Sciatic nerve (tissue), 2 donors: ENCODE results near the gene SSU72. TPM values are rescaled to one million over a fixed set of nuclear protein-coding genes. Genes with fewer than 3 reads are reported as not detected.

Experiments
- ATAC-seq: fragments of 200-7000 bp; cut with Tn5 transposase; one replicate; pipeline ENCODE4 v1.9.1; 2020; ENCODE audit warnings: mild to moderate bottlenecking, moderate library complexity
- DNase-seq: peaks from one replicate; pipeline ENCODE4 v3.0.0-alpha.2; 2020; ENCODE audit warnings: low spot score
- intact Hi-C: fragments of 100-400 bp; cut with DNase I; formaldehyde crosslinking; loops from one replicate; pipeline ENCODE4 v1.14.2; 2022
- total RNA-seq: library from RNA; stranded (reverse); fragmentation: NEBNext Ultra II Directional; extraction: Animal tissue kit (Norgen Biotek cat#: 25700); gene quantifications from one replicate; pipeline ENCODE4 v1.2.1, GENCODE V29; 2021
- donor health status: DM: no; HTN: no; CAD: no.
- donor health status: DM: no; HTN: no; CAD: no.

SSU72 gene
- total RNA-seq, 1 donor from 2014 or later = 78.5 TPM

- DNase-seq = no peak
- no peak for ATAC-seq
- intact Hi-C loops = no loop called here
Measured at GRCh38 chr1:1550087-1550486, 24.6 kb downstream of the SSU72 start.

GRCh38 chr1:1548591-1548990, 26.1 kb downstream of the SSU72 start:
- no peak for DNase-seq
- no peak for ATAC-seq
- intact Hi-C loops = no loop called here

- DNase-seq (no peak), ATAC-seq (no peak)
- intact Hi-C loops = no loop called here
Measured at GRCh38 chr1:1547476-1547875, 27.2 kb downstream of the SSU72 start.

DNA sequence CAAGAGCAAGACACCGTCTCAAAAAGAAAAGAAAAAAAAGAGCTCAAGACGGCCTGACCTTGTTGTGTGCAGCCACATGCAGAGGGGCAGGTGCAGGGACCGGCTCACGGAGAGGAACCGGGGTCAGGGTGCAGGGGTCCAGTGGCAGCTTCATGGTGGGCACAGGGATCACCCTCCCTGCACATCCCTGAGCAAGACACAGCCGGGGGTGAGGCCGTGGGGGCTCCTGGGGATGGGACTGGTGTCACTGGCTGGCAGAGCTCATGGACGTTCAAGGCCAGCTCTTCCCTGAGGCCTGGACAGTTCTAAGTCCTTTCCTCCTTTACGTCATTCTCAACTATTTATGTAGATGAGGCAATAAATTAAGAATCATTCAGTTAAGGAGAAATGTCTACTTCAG, 27.7 kb downstream of the SSU72 start:
- intact Hi-C loops = no loop called here
- ATAC-seq (no peak), DNase-seq (no peak)

DNA sequence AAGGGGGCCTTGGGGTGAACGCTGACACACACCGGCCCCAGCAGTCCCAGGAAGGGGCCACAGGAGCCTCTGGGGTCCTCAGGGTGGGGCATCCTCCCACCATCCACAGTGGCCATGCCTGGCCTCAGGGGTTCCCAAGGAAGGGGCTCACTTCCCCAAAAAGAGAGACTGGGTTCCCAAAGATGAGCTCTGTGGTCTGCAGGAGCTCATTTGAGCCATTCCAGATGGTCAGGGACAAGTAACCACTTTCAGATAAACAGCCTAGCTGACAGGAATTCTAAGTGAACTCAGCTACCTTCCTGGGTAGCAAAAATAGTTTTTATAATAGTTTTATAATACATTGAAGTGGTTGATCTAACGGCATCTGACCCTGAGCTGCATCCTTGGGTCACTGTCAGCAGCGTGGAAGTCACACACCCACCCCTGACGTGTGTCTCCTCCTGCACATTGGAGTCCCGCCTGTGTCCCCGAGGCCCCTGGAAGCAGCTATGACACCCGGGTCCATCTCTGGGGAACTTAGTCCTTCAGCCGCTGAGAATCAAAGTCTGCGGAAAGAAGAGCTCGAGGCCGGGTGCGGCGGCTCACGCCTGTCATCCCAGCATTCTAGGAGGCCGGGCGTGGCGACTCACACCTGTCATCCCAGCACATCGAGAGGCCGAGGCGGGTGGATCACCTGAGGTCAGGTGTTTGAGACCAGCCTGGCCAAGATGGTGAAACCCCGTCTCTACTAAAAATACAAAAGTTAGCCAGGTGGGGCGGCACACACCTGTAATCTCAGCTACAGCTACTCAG, 28.5 kb downstream of the SSU72 start:
- intact Hi-C loops = no loop called here

GRCh38 chr1:1544544-1544943, 30.1 kb downstream of the SSU72 start:
- DNase-seq = no peak
- intact Hi-C loops = no loop called here
- ATAC-seq = no peak

More for the DNA sequence above, 28.5 kb downstream of the SSU72 start:
- no peak for ATAC-seq
- no peak for DNase-seq

DNA sequence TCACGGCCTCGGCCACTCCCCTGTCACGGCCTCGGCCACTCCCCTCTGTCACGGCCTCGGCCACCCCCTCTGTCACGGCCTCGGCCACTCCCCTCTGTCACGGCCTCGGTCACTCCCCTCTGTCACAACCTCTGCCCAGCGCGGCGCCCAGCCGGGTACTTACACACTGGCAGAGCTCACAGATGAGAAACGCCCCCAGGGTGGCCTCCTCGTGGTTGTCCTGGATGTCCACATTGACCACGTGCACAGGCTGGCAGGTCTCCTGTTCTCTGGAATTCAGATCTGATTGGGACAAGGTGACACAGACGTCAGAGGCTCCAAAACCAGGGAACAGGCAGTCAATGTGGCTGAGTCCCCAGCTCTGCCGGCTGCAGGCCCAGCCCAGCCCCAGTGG, 31.0 kb downstream of the SSU72 start:
- intact Hi-C loops = no loop called here
- no peak for DNase-seq
- ATAC-seq = no peak

GRCh38 chr1:1542766-1543705, 31.6 kb downstream of the SSU72 start:
- ATAC-seq = no peak

DNA sequence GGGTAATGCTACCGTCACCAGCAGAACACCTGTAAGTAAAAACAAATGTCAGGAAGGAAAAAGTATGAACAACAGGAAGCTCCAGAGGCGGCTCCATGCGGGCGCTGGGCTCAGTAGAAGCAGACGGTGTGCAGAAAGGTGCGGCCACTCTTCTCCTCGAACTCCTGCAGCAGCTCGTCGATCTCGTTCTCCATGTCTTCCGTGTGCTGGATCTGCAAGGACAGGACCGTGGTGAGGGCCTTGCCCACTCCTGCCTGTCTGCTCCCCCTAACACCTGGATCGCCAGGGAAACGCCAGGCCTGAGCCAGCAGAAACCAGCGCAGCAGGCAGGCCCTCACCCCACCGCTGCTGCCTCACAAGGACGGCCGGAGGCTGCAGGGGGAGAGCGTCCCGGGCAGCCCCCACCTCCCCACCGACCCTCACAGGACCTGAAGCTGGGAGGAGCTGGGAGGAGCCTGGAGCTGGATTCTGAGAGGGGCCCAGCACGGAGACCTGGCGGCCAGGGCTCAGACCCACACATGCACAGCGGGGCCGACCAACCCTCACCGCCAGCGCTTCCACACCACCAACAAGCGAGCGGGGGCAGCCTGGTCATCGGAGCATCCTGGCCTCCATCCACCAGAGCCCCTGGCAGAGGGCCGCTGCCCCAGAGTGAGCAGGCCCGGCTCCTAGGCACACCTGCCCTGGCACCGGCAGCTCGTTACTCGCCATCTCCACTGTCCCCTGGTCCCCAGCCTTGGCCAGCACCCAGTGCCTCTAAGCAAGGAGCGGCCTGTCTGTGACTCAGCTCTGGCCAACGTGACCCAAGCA, 32.5 kb downstream of the SSU72 start:
- no peak for ATAC-seq
- DNase-seq = no peak
- intact Hi-C loops = no loop called here

More at GRCh38 chr1:1542766-1543705, 31.6 kb downstream of the SSU72 start:
- intact Hi-C loops = no loop called here
- no peak for DNase-seq

- DNase-seq = no peak
Measured at GRCh38 chr1:1540818-1541628, 33.6 kb downstream of the SSU72 start.

DNA sequence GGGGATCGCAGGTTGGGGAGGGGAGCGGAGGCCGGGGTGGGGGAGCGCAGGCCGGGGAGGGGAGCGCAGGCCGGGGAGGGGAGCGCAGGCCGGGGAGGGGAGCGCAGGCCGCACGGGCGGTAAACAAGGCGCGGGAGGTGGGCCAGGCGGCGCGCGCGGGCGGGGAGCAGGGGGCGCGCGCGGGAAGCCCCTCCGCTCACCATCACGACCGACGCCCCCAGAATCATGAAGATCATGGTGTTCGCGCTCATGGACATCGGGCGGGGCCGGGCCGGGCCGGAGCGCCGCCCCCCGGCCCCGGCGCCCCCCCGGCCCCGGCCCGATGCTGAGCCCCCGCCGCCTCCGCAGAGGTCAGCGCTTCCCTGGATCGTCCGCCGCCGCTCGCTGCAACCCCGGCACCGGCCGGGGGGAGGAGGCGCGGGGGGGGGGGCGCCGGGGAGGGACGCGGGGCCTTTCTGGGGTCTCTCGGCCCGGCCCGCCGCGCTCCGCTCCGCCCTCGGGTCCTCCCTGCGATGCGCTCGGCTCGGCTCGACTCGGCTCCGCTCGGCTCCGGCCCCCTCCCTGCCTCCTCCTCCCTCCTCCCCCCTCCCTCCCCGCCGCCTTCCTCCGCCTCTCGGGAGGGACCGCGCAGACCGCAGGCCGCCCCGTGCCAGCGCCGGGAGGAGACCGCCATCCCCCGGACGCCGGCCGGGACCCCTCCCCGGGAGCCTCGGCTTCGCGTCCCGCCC, 34.4 kb downstream of the SSU72 start, which contains the start of gene TMEM240:
Gene TMEM240, minus strand, starts transcription at position 535 of the 728 bp plus-strand sequence. Its CDS starts 278 bp downstream, at position 257.
- intact Hi-C loops = no loop called here
- ATAC-seq (peak; percentile 85), DNase-seq (peak; percentile 92)

More at GRCh38 chr1:1540818-1541628, 33.6 kb downstream of the SSU72 start:
- ATAC-seq = peak; percentile 38
- intact Hi-C loops = no loop called here

DNA sequence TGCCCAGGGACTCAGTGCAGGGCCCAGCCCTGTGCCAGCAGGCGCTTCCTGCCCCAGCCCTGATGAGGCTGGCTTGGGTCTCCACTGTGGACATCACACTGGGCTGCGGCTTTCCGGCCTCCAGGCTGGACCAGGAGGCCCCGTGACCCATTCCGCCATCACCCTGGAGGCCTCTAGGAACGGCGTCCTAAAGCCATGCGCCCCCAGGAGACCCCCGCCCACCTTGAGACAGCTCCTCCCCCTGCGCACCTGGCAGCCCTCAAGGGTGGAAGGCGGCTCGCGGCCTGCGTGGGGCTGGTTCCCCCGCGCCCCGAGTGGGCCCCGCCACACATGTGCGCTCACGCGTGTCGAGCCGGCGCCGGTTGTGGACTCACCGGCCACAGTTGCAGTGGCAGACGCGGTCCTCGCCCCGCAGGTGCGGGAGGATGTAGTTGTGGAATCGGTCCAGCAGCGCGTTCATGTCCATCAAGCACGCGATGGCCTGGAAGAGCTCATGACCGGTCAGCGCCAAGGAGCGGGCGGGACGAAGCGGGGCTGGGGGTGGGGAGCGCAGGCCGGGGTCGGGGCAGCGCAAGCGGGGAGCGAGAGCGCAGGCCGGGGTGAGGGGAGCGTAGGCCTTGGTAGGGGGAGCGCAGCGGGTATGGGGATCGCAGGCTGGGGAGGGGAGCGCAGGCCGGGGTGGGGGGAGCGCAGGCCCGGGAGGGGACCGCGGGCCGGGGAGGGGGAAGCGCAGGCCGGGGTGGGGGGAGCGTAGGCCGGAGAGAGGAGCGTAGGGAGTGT, 35.2 kb downstream of the SSU72 start:
- DNase-seq (no peak), ATAC-seq (peak; percentile 26)
- intact Hi-C loops = no loop called here

DNA sequence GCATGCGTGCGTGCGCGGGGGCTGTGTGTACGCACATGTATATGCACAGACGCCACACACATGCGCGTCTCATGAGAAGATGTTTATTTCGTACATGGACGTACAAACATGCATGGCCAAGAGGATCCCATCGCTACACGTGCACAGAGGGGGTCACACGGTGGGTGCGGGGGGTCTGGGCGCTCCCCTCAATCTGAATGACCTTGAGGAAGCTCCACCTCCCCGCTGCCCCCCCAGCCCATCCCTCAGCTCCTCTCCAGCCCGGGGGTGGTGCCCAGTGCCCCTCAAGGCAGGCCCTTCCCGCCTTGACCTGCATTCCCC, 35.7 kb downstream of the SSU72 start:
- no peak for ATAC-seq
- intact Hi-C loops = no loop called here
- no peak for DNase-seq

DNA sequence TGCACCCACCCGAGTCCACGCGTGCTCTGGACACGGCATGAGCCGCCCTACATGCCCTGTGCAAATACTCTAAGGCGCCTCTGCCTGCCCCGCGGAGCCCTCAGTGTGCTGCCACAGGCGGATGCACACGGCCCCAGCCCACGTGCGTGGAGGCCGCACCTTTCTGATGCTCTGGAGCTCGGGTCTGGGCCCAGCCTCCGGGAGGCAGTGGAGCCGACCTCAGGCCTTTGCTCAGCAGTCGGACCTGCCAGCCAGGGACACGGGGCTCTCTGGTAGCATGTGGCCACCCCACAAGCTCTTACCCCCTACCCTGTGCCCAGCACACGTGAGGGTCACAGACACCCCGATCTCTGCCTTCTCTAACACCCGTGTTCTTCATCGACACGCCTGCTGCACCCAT, 36.3 kb downstream of the SSU72 start:
- intact Hi-C loops = no loop called here
- no peak for ATAC-seq
- DNase-seq = no peak

- intact Hi-C loops = no loop called here
- no peak for DNase-seq
- ATAC-seq = no peak
Measured at GRCh38 chr1:1537626-1538250, 36.9 kb downstream of the SSU72 start.

DNA sequence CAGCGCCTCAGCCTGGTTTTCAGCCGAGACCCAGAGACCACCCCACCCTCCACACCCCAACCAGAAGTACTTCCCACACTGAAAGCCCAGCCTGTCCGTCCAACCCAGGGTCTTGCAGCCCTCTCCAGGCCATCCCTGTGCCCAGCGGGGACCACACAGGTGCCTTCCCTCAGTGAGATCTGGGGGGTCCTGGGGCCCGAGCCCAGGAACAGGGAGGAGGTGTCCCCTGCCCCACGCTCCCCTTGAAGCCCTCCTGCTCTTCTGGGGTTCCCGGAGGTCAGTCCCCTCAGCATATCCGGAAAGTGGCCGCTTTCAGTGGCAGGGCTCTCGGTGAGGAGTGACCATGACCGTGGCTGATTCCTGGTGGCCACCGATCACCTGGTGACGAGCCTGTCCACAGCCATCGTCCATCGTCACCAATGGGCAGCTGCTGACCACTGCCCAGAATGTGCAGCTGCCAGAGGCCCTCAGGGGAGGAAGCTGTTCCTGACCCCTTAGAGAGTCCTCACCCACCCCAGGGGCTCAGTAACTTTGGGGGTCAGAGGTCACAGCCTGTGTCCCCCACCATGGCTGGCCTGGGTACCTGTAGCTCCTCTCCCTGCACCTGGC, 37.6 kb downstream of the SSU72 start:
- intact Hi-C loops = no loop called here
- ATAC-seq = no peak
- DNase-seq = no peak
